Fibroblast of gingiva (primary cell): ENCODE data around the gene FYTTD1.

Experiments used
- DNase-seq: peaks from one replicate; pipeline ENCODE4 v3.0.0-alpha.2; 2011; ENCODE audit warnings: low read depth

The FYTTD1 gene

GRCh38 chr3:197791892-197792647 lies 42.4 kb downstream of the FYTTD1 start:
- peak; percentile 10 for DNase-seq

- peak; percentile 13 for DNase-seq
Observed at GRCh38 chr3:197793247-197793646, 43.6 kb downstream of the FYTTD1 start.

GRCh38 chr3:197794115-197794514 lies 44.4 kb downstream of the FYTTD1 start:
- no peak for DNase-seq

- DNase-seq, result peak; percentile 89
Observed at GRCh38 chr3:197795200-197795599, 45.5 kb downstream of the FYTTD1 start.

GRCh38 chr3:197796087-197796486 lies 46.4 kb downstream of the FYTTD1 start:
- DNase-seq, result no peak

- DNase-seq, result no peak
Observed at GRCh38 chr3:197798863-197799262, 49.2 kb downstream of the FYTTD1 start.

- no peak for DNase-seq
Observed at GRCh38 chr3:197800379-197800778, 50.7 kb downstream of the FYTTD1 start.

- peak; percentile 70 for DNase-seq
Observed at GRCh38 chr3:197801891-197802778, 52.5 kb downstream of the FYTTD1 start.

- DNase-seq, result peak; percentile 16
Observed at GRCh38 chr3:197802779-197803459, 53.2 kb downstream of the FYTTD1 start.

- no peak for DNase-seq
Observed at GRCh38 chr3:197804511-197804910, 54.8 kb downstream of the FYTTD1 start.

GRCh38 chr3:197807969-197808587 lies 58.4 kb downstream of the FYTTD1 start:
- peak; percentile 3 for DNase-seq

- DNase-seq, result peak; percentile 81
Observed at GRCh38 chr3:197809356-197810020, 59.8 kb downstream of the FYTTD1 start.

- no peak for DNase-seq
Observed at GRCh38 chr3:197810901-197811300, 61.2 kb downstream of the FYTTD1 start.

- DNase-seq, result peak; percentile 95
Observed at GRCh38 chr3:197811343-197811742, 61.7 kb downstream of the FYTTD1 start.

- DNase-seq, result no peak
Observed at GRCh38 chr3:197814372-197814771, 64.7 kb downstream of the FYTTD1 start.

GRCh38 chr3:197820550-197821335 lies 71.1 kb downstream of the FYTTD1 start:
- no peak for DNase-seq

- no peak for DNase-seq
Observed at GRCh38 chr3:197829397-197830045, 79.8 kb downstream of the FYTTD1 start.

- no peak for DNase-seq
Observed at GRCh38 chr3:197830308-197830966, 80.8 kb downstream of the FYTTD1 start.

GRCh38 chr3:197830967-197831313 lies 81.3 kb downstream of the FYTTD1 start:
- DNase-seq, result no peak
